HL-60 (cell line): ENCODE measurements around the gene DOK5.

ENCODE experiments used
- DNase-seq, 2 experiments: peaks; one replicate each; pipeline ENCODE4 v3.0.0-alpha.2; 2010 to 2020; ENCODE audit warnings: low read depth in 1 of 2, low spot score in 1 of 2
- H3K27ac ChIP-seq: fragments of 250-450 bp; sonication (Bioruptor Pico); replicated peaks from 2 replicates; pipeline ENCODE4 v1.5.1; 2020; ENCODE audit warnings: mild to moderate bottlenecking, moderate library complexity
- H3K27me3 ChIP-seq: fragments of 250-450 bp; sonication (Bioruptor Pico); 2 replicates; pipeline ENCODE4 v1.5.1; 2021; ENCODE audit warnings: mild to moderate bottlenecking, moderate library complexity; ENCODE audit not compliant: insufficient read depth, poor library complexity, severe bottlenecking
- H3K4me3 ChIP-seq: replicated peaks from 2 replicates; pipeline ENCODE4 v1.5.1; 2011; ENCODE audit warnings: mild to moderate bottlenecking, control low read depth, low read length; ENCODE audit not compliant: insufficient read depth
- CTCF ChIP-seq: IDR thresholded peaks from one replicate; pipeline ENCODE4 v1.5.1; 2011; ENCODE audit warnings: low read length, control low read depth, inconsistent platforms; ENCODE audit not compliant: insufficient read depth
- GABPA ChIP-seq: IDR thresholded peaks from 2 replicates; pipeline ENCODE4 v1.6.1; 2012; ENCODE audit warnings: low read depth
- POLR2AphosphoS5 ChIP-seq: IDR thresholded peaks from 2 replicates; pipeline ENCODE4 v1.6.1; 2012; ENCODE audit warnings: low read depth
- REST ChIP-seq: IDR thresholded peaks from 2 replicates; pipeline ENCODE4 v1.6.1; 2012; ENCODE audit warnings: low read depth; ENCODE audit not compliant: insufficient replicate concordance
- SPI1 ChIP-seq: IDR thresholded peaks from 2 replicates; pipeline ENCODE4 v1.6.1; 2012; ENCODE audit warnings: low read depth, mild to moderate bottlenecking, borderline replicate concordance

Gene DOK5

GRCh38 chr20:54601831-54602515 is 126.6 kb downstream of the DOK5 start:
- H3K4me3 ChIP-seq: no peak overlapping the region
- DNase-seq: no peak
- H3K27ac ChIP-seq: no peak overlapping the region
- TF ChIP-seq CTCF (no peak), SPI1 (no peak), POLR2AphosphoS5 (no peak), REST (no peak), GABPA (no peak)
- H3K27me3 ChIP-seq: no peaks in the 10 kb centered on the region

- no peaks in the 10 kb centered on the region for H3K27me3 ChIP-seq
- no peak overlapping the region for H3K27ac ChIP-seq
- TF ChIP-seq SPI1: no peak
- TF ChIP-seq GABPA: no peak
- no peak for TF ChIP-seq REST
- no peak for TF ChIP-seq CTCF
- TF ChIP-seq POLR2AphosphoS5: no peak
- DNase-seq: no peak
- H3K4me3 ChIP-seq: no peak overlapping the region
These were observed 129.9 kb downstream of the DOK5 start for GRCh38 chr20:54605319-54605718.

GRCh38 chr20:54606380-54606779 is 131.0 kb downstream of the DOK5 start:
- Histone ChIP-seq H3K4me3 (no peak overlapping the region), H3K27ac (no peak overlapping the region), H3K27me3 (no peaks in the 10 kb centered on the region)
- TF ChIP-seq CTCF: no peak
- no peak for TF ChIP-seq POLR2AphosphoS5
- TF ChIP-seq REST: no peak
- peak; percentile 58; the same call in 1 of the 2 replicates for TF ChIP-seq SPI1
- DNase-seq: peak in 1 of 2 experiments; percentile 5
